Bronchial epithelial cell (primary cell): Measurements from ENCODE around the gene TLCD2. TPM values are rescaled to one million over a fixed set of nuclear protein-coding genes. Genes with fewer than 3 reads are reported as not detected.

Experiments used
- DNase-seq: peaks from one replicate; pipeline ENCODE4 v3.0.0-alpha.2; 2010; ENCODE audit warnings: low read depth
- FAIRE-seq: peaks from 2 replicates; lab custom pipeline; 2011; peaks lifted over from hg19 to GRCh38; lab: Jason Lieb, UNC
- H3K27me3 ChIP-seq: 2 replicates; pipeline ENCODE4 v1.5.1; 2011; ENCODE audit warnings: low read length; ENCODE audit not compliant: control insufficient read depth, insufficient read depth
- H3K36me3 ChIP-seq: 2 replicates; pipeline ENCODE4 v1.5.1; 2011; ENCODE audit warnings: low read length; ENCODE audit not compliant: control insufficient read depth, insufficient read depth
- H3K4me3 ChIP-seq: 2 replicates; pipeline ENCODE4 v1.5.1; 2011; ENCODE audit warnings: mild to moderate bottlenecking, low read depth, low read length, control low read depth
- CTCF ChIP-seq: IDR thresholded peaks from 2 replicates; pipeline ENCODE4 v1.5.1; 2011; ENCODE audit warnings: mild to moderate bottlenecking, moderate library complexity, low read length, control low read depth, inconsistent platforms; ENCODE audit not compliant: insufficient read depth, severe bottlenecking
- total RNA-seq: library from RNA; depleted of rRNA; stranded (reverse); fragments of >200 nt; gene quantifications from 2 replicates; pipeline ENCODE4 v1.2.1, GENCODE V29; 2014

Gene TLCD2
- total RNA-seq, 1 donor from 2014 or later, result 4.5 TPM

- TF ChIP-seq CTCF, result no peak
- Histone ChIP-seq H3K27me3 (no peaks in the 10 kb centered on the region), H3K4me3 (no peak overlapping the region), H3K36me3 (peaks cover 1% of the 10 kb centered on the region)
- FAIRE-seq (peak; percentile 66), DNase-seq (no peak)
Measured at GRCh38 chr17:1754430-1755112, 44.4 kb upstream of the TLCD2 start.

- FAIRE-seq (no peak), DNase-seq (no peak)
- Histone ChIP-seq H3K27me3 (no peaks in the 10 kb centered on the region), H3K36me3 (peaks cover 1% of the 10 kb centered on the region), H3K4me3 (no peak overlapping the region)
- TF ChIP-seq CTCF, result no peak
Measured at GRCh38 chr17:1753767-1754429, 43.7 kb upstream of the TLCD2 start.

GRCh38 chr17:1752425-1753262, 42.5 kb upstream of the TLCD2 start:
- H3K27me3 ChIP-seq, result no peaks in the 10 kb centered on the region
- peaks cover 1% of the 10 kb centered on the region for H3K36me3 ChIP-seq
- DNase-seq, result peak; percentile 57
- peak overlapping the region; percentile 17 for H3K4me3 ChIP-seq
- FAIRE-seq, result no peak
- TF ChIP-seq CTCF, result no peak

GRCh38 chr17:1750628-1751027, 40.5 kb upstream of the TLCD2 start:
- Histone ChIP-seq H3K27me3 (no peaks in the 10 kb centered on the region), H3K36me3 (peaks cover 1% of the 10 kb centered on the region), H3K4me3 (no peak overlapping the region)
- FAIRE-seq (no peak), DNase-seq (no peak)
- TF ChIP-seq CTCF, result no peak

- Histone ChIP-seq H3K4me3 (no peak overlapping the region), H3K36me3 (no peaks in the 10 kb centered on the region), H3K27me3 (no peaks in the 10 kb centered on the region)
- no peak for TF ChIP-seq CTCF
- FAIRE-seq (no peak), DNase-seq (peak; percentile 94)
Measured at GRCh38 chr17:1746975-1747543, 36.9 kb upstream of the TLCD2 start.
